Loucy (cell line): ENCODE data around the gene MRFAP1.

Experiments used
- CTCF ChIP-seq: fragments of 200-600 bp; sonication (generic); conservative IDR thresholded peaks from 2 replicates; pipeline ENCODE4 v1.5.1; 2014; ENCODE audit warnings: mild to moderate bottlenecking, antibody characterized with exemption, low read length
- EZH2phosphoT487 ChIP-seq: fragments of 200-600 bp; IDR thresholded peaks from 2 replicates; pipeline ENCODE4 v1.6.1; 2018; ENCODE audit warnings: antibody characterized with exemption, mild to moderate bottlenecking, moderate library complexity, borderline replicate concordance

- no peak for TF ChIP-seq CTCF
- TF ChIP-seq EZH2phosphoT487: no peak
These were observed 31.6 kb upstream of the MRFAP1 start for GRCh38 chr4:6608758-6609414.
